ENCODE data around the gene LCE3C.

Gene LCE3C

GRCh38 chr1:152613511-152613910 is 13.5 kb downstream of the LCE3C start, which contains the start of gene LCE3B:
Gene LCE3B (plus strand): TSS chr1:152613811. CDS start chr1:152613811, 0 bp downstream.
- H3K9ac ChIP-seq (ENCODE audit: low read depth in 1 of 2, low read length in 2 of 2): no peak within 1 kb of the TSS
- H3K27ac ChIP-seq (ENCODE audit: low read depth in 2 of 2, low read length in 2 of 2): no peak within 1 kb of the TSS
- no peaks in the 10 kb centered on the region for H3K27me3 ChIP-seq (ENCODE audit: control insufficient read depth in 2 of 2, insufficient read depth in 2 of 2, low read length in 2 of 2)
- no peaks in the 10 kb centered on the region for H3K36me3 ChIP-seq (ENCODE audit: control insufficient read depth in 2 of 2, insufficient read depth in 2 of 2, low read length in 2 of 2)
- no peaks in the 10 kb centered on the region for H3K4me1 ChIP-seq (ENCODE audit: control insufficient read depth in 2 of 2, insufficient read depth in 2 of 2, low read length in 2 of 2)
- H3K9me3 ChIP-seq (ENCODE audit: control insufficient read depth in 2 of 2, low read length in 2 of 2): no peaks in the 10 kb centered on the region
- no peak within 1 kb of the TSS for H3K4me3 ChIP-seq (ENCODE audit: low read length in 2 of 2)

GRCh38 chr1:152621993-152622392 is 22.0 kb downstream of the LCE3C start:
- Histone ChIP-seq H3K27ac (ENCODE audit: low read depth in 2 of 2, low read length in 2 of 2) (no peak overlapping the region), H3K9ac (ENCODE audit: low read depth in 1 of 2, low read length in 2 of 2) (no peak overlapping the region), H3K4me1 (ENCODE audit: control insufficient read depth in 2 of 2, insufficient read depth in 2 of 2, low read length in 2 of 2) (no peaks in the 10 kb centered on the region), H3K4me3 (ENCODE audit: low read length in 2 of 2) (no peak overlapping the region), H3K27me3 (ENCODE audit: control insufficient read depth in 2 of 2, insufficient read depth in 2 of 2, low read length in 2 of 2) (no peaks in the 10 kb centered on the region), H3K36me3 (ENCODE audit: control insufficient read depth in 2 of 2, insufficient read depth in 2 of 2, low read length in 2 of 2) (no peaks in the 10 kb centered on the region), H3K9me3 (ENCODE audit: control insufficient read depth in 2 of 2, low read length in 2 of 2) (peaks cover 0 to 3% of the 10 kb centered on the region in 2 donors)

DNA sequence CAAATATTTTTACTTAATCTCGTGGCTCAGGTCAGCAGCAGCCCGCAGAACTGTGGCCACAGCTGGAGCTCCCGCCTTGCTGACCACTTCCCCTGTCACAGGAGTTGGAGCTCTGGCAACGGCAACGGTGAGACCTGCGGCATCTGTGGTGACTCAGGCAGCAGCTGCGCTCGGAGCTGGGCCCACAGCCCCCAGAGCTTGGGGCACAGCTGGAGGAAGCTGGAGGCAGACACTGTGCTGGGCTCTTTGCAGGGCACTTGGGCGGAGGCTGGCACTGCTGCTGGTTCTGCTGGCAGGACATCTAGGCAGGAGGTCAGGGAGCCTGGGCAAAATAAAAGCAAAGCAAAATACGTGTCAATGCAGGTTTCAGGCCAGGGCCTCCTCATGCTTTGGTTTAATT is 22.8 kb downstream of the LCE3C start, which contains the start of gene LCE3A:
Gene LCE3A, minus strand, starts transcription at position 301 of the 400 bp plus-strand sequence. Its CDS starts 0 bp downstream, at position 301.
- peaks cover 0 to 3% of the 10 kb centered on the region in 2 donors for H3K9me3 ChIP-seq (ENCODE audit: control insufficient read depth in 2 of 2, low read length in 2 of 2)
- no peaks in the 10 kb centered on the region for H3K4me1 ChIP-seq (ENCODE audit: control insufficient read depth in 2 of 2, insufficient read depth in 2 of 2, low read length in 2 of 2)
- no peak within 1 kb of the TSS for H3K4me3 ChIP-seq (ENCODE audit: low read length in 2 of 2)
- no peaks in the 10 kb centered on the region for H3K36me3 ChIP-seq (ENCODE audit: control insufficient read depth in 2 of 2, insufficient read depth in 2 of 2, low read length in 2 of 2)
- H3K27me3 ChIP-seq (ENCODE audit: control insufficient read depth in 2 of 2, insufficient read depth in 2 of 2, low read length in 2 of 2): no peaks in the 10 kb centered on the region
- no peak within 1 kb of the TSS for H3K9ac ChIP-seq (ENCODE audit: low read depth in 1 of 2, low read length in 2 of 2)
- no peak within 1 kb of the TSS for H3K27ac ChIP-seq (ENCODE audit: low read depth in 2 of 2, low read length in 2 of 2)

- no peaks in the 10 kb centered on the region for H3K27me3 ChIP-seq (ENCODE audit: control insufficient read depth in 2 of 2, insufficient read depth in 2 of 2, low read length in 2 of 2)
- H3K36me3 ChIP-seq (ENCODE audit: control insufficient read depth in 2 of 2, insufficient read depth in 2 of 2, low read length in 2 of 2): no peaks in the 10 kb centered on the region
- H3K9ac ChIP-seq (ENCODE audit: low read depth in 1 of 2, low read length in 2 of 2): no peak overlapping the region
- peaks cover 0 to 3% of the 10 kb centered on the region in 2 donors for H3K9me3 ChIP-seq (ENCODE audit: control insufficient read depth in 2 of 2, low read length in 2 of 2)
- no peak overlapping the region for H3K27ac ChIP-seq (ENCODE audit: low read depth in 2 of 2, low read length in 2 of 2)
- H3K4me1 ChIP-seq (ENCODE audit: control insufficient read depth in 2 of 2, insufficient read depth in 2 of 2, low read length in 2 of 2): no peaks in the 10 kb centered on the region
- no peak overlapping the region for H3K4me3 ChIP-seq (ENCODE audit: low read length in 2 of 2)
These were observed 23.3 kb downstream of the LCE3C start for GRCh38 chr1:152623203-152623844.

DNA sequence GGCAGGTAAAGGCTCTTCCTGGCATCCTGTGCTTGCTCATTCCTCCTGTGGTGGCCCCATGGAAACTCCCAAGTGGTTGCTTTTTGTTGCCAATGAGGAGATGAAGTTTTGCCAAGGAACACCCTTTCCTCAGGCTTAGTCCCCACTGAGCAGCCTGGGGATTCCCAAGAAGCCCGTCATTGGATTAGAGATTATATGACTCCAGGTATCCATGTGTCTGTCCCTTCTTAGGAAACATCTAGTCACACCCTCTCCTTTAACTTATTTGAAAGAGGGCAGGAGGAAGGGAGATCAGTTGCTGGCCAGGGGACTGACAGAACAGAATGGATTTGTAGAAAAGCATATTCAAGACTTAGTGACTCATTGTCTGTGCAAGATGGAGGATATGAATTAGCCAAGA is 26.7 kb downstream of the LCE3C start:
- no peak overlapping the region for H3K4me3 ChIP-seq (ENCODE audit: low read length in 2 of 2)
- H3K9me3 ChIP-seq (ENCODE audit: control insufficient read depth in 2 of 2, low read length in 2 of 2): no peaks in the 10 kb centered on the region
- H3K36me3 ChIP-seq (ENCODE audit: control insufficient read depth in 2 of 2, insufficient read depth in 2 of 2, low read length in 2 of 2): no peaks in the 10 kb centered on the region
- no peak overlapping the region for H3K27ac ChIP-seq (ENCODE audit: low read depth in 2 of 2, low read length in 2 of 2)
- H3K27me3 ChIP-seq (ENCODE audit: control insufficient read depth in 2 of 2, insufficient read depth in 2 of 2, low read length in 2 of 2): no peaks in the 10 kb centered on the region
- H3K9ac ChIP-seq (ENCODE audit: low read depth in 1 of 2, low read length in 2 of 2): no peak overlapping the region
- H3K4me1 ChIP-seq (ENCODE audit: control insufficient read depth in 2 of 2, insufficient read depth in 2 of 2, low read length in 2 of 2): no peaks in the 10 kb centered on the region

DNA sequence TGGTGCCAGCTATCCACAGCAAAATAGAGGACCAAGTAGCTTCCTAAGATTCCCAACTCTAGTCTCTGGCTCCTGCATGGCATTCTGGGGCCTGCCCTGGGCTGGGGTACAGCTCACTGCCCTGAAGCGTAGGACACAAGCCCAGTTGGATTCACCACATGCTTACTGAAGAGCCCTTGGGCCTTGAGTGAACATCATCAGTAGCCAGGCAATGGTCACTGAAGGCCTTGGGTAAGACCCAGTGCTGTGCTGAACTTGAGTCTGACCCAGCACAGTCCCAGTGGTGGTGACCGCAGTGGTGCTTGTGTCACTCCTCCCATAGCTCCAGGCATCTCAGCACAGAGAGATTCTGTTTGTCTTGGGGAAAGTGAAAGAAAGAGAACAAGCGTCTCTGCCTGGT is 30.6 kb downstream of the LCE3C start:
- Histone ChIP-seq H3K4me1 (ENCODE audit: control insufficient read depth in 2 of 2, insufficient read depth in 2 of 2, low read length in 2 of 2) (no peaks in the 10 kb centered on the region), H3K9me3 (ENCODE audit: control insufficient read depth in 2 of 2, low read length in 2 of 2) (no peaks in the 10 kb centered on the region), H3K36me3 (ENCODE audit: control insufficient read depth in 2 of 2, insufficient read depth in 2 of 2, low read length in 2 of 2) (no peaks in the 10 kb centered on the region), H3K27me3 (ENCODE audit: control insufficient read depth in 2 of 2, insufficient read depth in 2 of 2, low read length in 2 of 2) (no peaks in the 10 kb centered on the region), H3K4me3 (ENCODE audit: low read length in 2 of 2) (no peak overlapping the region), H3K27ac (ENCODE audit: low read depth in 2 of 2, low read length in 2 of 2) (no peak overlapping the region), H3K9ac (ENCODE audit: low read depth in 1 of 2, low read length in 2 of 2) (no peak overlapping the region)

- Histone ChIP-seq H3K9me3 (ENCODE audit: control insufficient read depth in 2 of 2, low read length in 2 of 2) (no peaks in the 10 kb centered on the region), H3K36me3 (ENCODE audit: control insufficient read depth in 2 of 2, insufficient read depth in 2 of 2, low read length in 2 of 2) (no peaks in the 10 kb centered on the region), H3K4me3 (ENCODE audit: low read length in 2 of 2) (no peak overlapping the region)
These were observed 40.3 kb downstream of the LCE3C start for GRCh38 chr1:152640351-152640750.

DNA sequence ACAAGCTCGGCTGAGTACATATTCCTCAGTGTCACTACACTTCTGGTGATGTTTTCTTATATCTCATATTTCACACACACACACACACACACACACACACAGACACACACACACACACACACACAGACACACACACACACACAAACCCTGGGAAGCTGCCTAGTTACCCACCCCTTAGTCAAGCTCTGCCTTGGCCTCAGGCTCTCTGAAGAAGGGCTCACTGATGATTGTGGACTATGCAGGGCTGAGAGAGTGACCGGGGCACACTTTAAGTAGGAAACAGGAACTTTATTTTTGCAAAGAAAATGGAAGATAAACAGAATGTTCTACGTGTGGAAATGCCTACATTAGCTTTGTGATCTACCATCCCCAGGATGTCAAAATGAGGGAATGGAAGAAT is 43.9 kb downstream of the LCE3C start:
- Histone ChIP-seq H3K4me3 (ENCODE audit: low read length in 2 of 2) (no peak overlapping the region), H3K27me3 (ENCODE audit: control insufficient read depth in 2 of 2, insufficient read depth in 2 of 2, low read length in 2 of 2) (no peaks in the 10 kb centered on the region), H3K9ac (ENCODE audit: low read depth in 1 of 2, low read length in 2 of 2) (no peak overlapping the region), H3K4me1 (ENCODE audit: control insufficient read depth in 2 of 2, insufficient read depth in 2 of 2, low read length in 2 of 2) (no peaks in the 10 kb centered on the region), H3K36me3 (ENCODE audit: control insufficient read depth in 2 of 2, insufficient read depth in 2 of 2, low read length in 2 of 2) (no peaks in the 10 kb centered on the region), H3K27ac (ENCODE audit: low read depth in 2 of 2, low read length in 2 of 2) (no peak overlapping the region), H3K9me3 (ENCODE audit: control insufficient read depth in 2 of 2, low read length in 2 of 2) (no peaks in the 10 kb centered on the region)

More at GRCh38 chr1:152640351-152640750, 40.3 kb downstream of the LCE3C start:
- Histone ChIP-seq H3K9ac (ENCODE audit: low read depth in 1 of 2, low read length in 2 of 2) (no peak overlapping the region), H3K27ac (ENCODE audit: low read depth in 2 of 2, low read length in 2 of 2) (no peak overlapping the region), H3K4me1 (ENCODE audit: control insufficient read depth in 2 of 2, insufficient read depth in 2 of 2, low read length in 2 of 2) (no peaks in the 10 kb centered on the region), H3K27me3 (ENCODE audit: control insufficient read depth in 2 of 2, insufficient read depth in 2 of 2, low read length in 2 of 2) (no peaks in the 10 kb centered on the region)

DNA sequence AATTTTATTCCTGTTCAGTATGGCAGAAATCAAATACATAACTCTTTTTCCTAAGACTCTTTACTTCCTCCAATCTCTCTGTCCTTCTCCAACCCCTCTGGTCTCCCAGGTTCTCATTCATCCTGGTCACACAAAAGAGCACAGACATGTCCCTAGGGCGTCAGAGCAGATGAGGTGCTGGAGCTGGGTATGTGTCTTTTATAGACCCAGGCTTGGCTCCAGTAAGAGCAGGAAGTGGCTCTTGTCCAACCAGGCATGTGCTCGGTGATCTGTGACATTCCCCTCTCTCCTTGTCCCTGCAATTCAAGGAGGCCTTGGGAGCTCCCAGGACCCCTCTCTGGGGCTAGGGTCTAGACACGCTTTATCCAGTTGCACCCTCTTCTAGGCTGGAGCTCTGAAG is 45.1 kb downstream of the LCE3C start:
- Histone ChIP-seq H3K9ac (ENCODE audit: low read depth in 1 of 2, low read length in 2 of 2) (no peak overlapping the region), H3K27ac (ENCODE audit: low read depth in 2 of 2, low read length in 2 of 2) (no peak overlapping the region), H3K36me3 (ENCODE audit: control insufficient read depth in 2 of 2, insufficient read depth in 2 of 2, low read length in 2 of 2) (no peaks in the 10 kb centered on the region), H3K4me3 (ENCODE audit: low read length in 2 of 2) (no peak overlapping the region), H3K27me3 (ENCODE audit: control insufficient read depth in 2 of 2, insufficient read depth in 2 of 2, low read length in 2 of 2) (no peaks in the 10 kb centered on the region), H3K9me3 (ENCODE audit: control insufficient read depth in 2 of 2, low read length in 2 of 2) (no peaks in the 10 kb centered on the region), H3K4me1 (ENCODE audit: control insufficient read depth in 2 of 2, insufficient read depth in 2 of 2, low read length in 2 of 2) (no peaks in the 10 kb centered on the region)

GRCh38 chr1:152646656-152647055 is 46.6 kb downstream of the LCE3C start:
- Histone ChIP-seq H3K27me3 (ENCODE audit: control insufficient read depth in 2 of 2, insufficient read depth in 2 of 2, low read length in 2 of 2) (no peaks in the 10 kb centered on the region), H3K36me3 (ENCODE audit: control insufficient read depth in 2 of 2, insufficient read depth in 2 of 2, low read length in 2 of 2) (no peaks in the 10 kb centered on the region), H3K4me1 (ENCODE audit: control insufficient read depth in 2 of 2, insufficient read depth in 2 of 2, low read length in 2 of 2) (no peaks in the 10 kb centered on the region), H3K9ac (ENCODE audit: low read depth in 1 of 2, low read length in 2 of 2) (no peak overlapping the region), H3K9me3 (ENCODE audit: control insufficient read depth in 2 of 2, low read length in 2 of 2) (no peaks in the 10 kb centered on the region), H3K27ac (ENCODE audit: low read depth in 2 of 2, low read length in 2 of 2) (no peak overlapping the region), H3K4me3 (ENCODE audit: low read length in 2 of 2) (no peak overlapping the region)
